ENCODE measurements around the gene SCAP. TPM values are rescaled to one million over a fixed set of nuclear protein-coding genes. Genes with fewer than 3 reads are reported as not detected.

Gene SCAP
- total and polyA plus RNA-seq, 2 experiments from 2014 or later = 35.5 to 141 TPM

DNA sequence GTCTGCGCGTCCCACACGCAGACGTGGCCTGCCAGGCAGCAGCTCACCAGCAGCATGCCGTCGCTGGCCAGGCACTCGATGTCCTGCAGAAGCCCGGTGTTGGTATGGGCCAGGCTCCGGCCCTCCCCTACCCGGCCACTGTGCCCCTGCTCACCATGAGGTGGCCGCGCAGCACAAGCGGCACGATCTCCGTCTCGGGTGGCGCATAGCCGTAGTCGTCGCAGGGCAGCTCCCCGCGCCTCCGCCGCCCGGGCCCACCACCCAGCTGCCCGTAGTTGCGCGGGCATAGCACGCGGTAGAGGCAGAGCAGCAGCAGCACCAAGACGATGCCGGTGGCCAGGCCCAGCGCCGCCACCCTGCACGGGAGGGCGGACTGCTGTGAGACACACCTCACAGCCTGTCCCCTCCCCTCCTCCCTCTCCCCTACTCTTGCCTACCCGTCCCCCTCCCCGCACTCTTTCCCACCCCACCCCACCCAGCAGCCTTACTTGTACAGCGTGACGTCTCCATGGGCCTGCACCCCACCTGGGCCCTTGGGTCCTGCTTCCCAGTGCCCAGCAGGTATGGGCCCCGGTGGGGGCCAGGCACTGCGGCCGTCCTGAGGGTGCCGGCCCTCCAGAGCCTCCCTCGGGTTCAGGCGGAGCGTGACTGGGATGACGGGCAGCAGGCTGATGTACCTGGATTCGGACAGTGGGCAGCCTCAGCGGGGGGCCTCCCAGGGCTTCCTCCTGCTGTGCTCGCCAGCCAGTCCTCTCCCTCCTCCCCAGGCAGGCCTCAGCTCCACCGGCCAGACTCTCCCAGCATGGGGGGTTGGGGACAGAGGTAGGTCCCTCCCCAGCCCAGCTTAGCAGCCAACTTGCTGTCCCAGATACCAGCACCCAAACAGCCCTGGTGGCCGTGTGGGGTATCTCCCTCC is 57.3 kb downstream of the SCAP start:
- no peaks in the 10 kb centered on the region; the same call in 1 of the 2 replicates for H3K36me3 ChIP-seq (ENCODE audit: insufficient read depth)
- H3K4me3 ChIP-seq = no peak overlapping the region
- DNase-seq (ENCODE audit: low spot score) = no peak
- H3K4me3 Mint-ChIP-seq = no peak overlapping the region
- ATAC-seq = peak; percentile 3; the same call in 2 of the 3 replicates
- no peak overlapping the region for H3K27ac Mint-ChIP-seq
- peaks cover 19% of the 10 kb centered on the region for H3K4me1 Mint-ChIP-seq
- no peaks in the 10 kb centered on the region for H3K27me3 ChIP-seq (ENCODE audit: insufficient read depth)
- H3K9me3 Mint-ChIP-seq = peaks cover 11% of the 10 kb centered on the region
- H3K36me3 Mint-ChIP-seq (ENCODE audit: low read depth) = peaks cover 63% of the 10 kb centered on the region
- H3F3A ChIP-seq (replicated peaks; ENCODE audit: low read depth) = peaks cover 20% of the 10 kb centered on the region
- H3K9me2 ChIP-seq (ENCODE audit: insufficient read depth) = no peaks in the 10 kb centered on the region
- no peak overlapping the region for H2AFZ ChIP-seq
- 0 out of 2 replicates have a peak, but pooled peaks cover 3% of the 10 kb centered on the region for H4K20me1 ChIP-seq (replicated peaks; ENCODE audit: insufficient read depth)
- H3K27me3 Mint-ChIP-seq (ENCODE audit: insufficient read depth, low read depth, poor library complexity) = peaks cover 29% of the 10 kb centered on the region
- H3K79me2 ChIP-seq (replicated peaks; ENCODE audit: insufficient read depth) = no peaks in the 10 kb centered on the region
- H3K4me1 ChIP-seq (ENCODE audit: insufficient read depth) = no peaks in the 10 kb centered on the region
- H3K27ac ChIP-seq (ENCODE audit: low read depth) = no peak overlapping the region
- H3K4me2 ChIP-seq = no peak overlapping the region
- TF ChIP-seq EZH2phosphoT487 (IDR thresholded peaks at IDR 0.05; ENCODE audit: unreplicated experiment) (no peak), CTCF (conservative IDR thresholded peaks at IDR 0.05; ENCODE audit: low read depth in 2 of 2) (peak in 1 of 2 experiments; percentile 32; a peak in 2 of 4 replicates)

GRCh38 chr3:47416041-47416440 is 59.7 kb downstream of the SCAP start:
- Mint-ChIP-seq H3K4me3 (no peak overlapping the region), H3K27me3 (ENCODE audit: insufficient read depth, low read depth, poor library complexity) (peaks cover 37% of the 10 kb centered on the region), H3K9me3 (peaks cover 11% of the 10 kb centered on the region), H3K36me3 (ENCODE audit: low read depth) (peaks cover 74% of the 10 kb centered on the region), H3K27ac (peak overlapping the region; percentile 67; the same call in 1 of the 2 replicates), H3K4me1 (peaks cover 15% of the 10 kb centered on the region)
- peak; percentile 58 for DNase-seq (ENCODE audit: low spot score)
- H3K4me3 ChIP-seq = no peak overlapping the region
- TF ChIP-seq CTCF (conservative IDR thresholded peaks at IDR 0.05; ENCODE audit: low read depth in 2 of 2) (peak in 1 of 2 experiments; percentile 24; a peak in 2 of 4 replicates), POLR2AphosphoS5 (IDR thresholded peaks at IDR 0.05; ENCODE audit: low read depth) (no peak)
- H4K20me1 ChIP-seq (replicated peaks; ENCODE audit: insufficient read depth) = peaks cover 6% of the 10 kb centered on the region; the same call in 1 of the 2 replicates
- ATAC-seq = peak; percentile 57
- H2AFZ ChIP-seq = no peak overlapping the region
- no peaks in the 10 kb centered on the region; the same call in 1 of the 2 replicates for H3K36me3 ChIP-seq (ENCODE audit: insufficient read depth)
- H3K79me2 ChIP-seq (replicated peaks; ENCODE audit: insufficient read depth) = no peaks in the 10 kb centered on the region
- peaks cover 24% of the 10 kb centered on the region; the same call in 1 of the 2 replicates for H3F3A ChIP-seq (replicated peaks; ENCODE audit: low read depth)
- H3K4me1 ChIP-seq (ENCODE audit: insufficient read depth) = no peaks in the 10 kb centered on the region
- H3K9me2 ChIP-seq (ENCODE audit: insufficient read depth) = no peaks in the 10 kb centered on the region
- no peaks in the 10 kb centered on the region for H3K27me3 ChIP-seq (ENCODE audit: insufficient read depth)
- peak overlapping the region; percentile 66; the same call in 1 of the 2 replicates for H3K27ac ChIP-seq (ENCODE audit: low read depth)
- no peak overlapping the region for H3K4me2 ChIP-seq
